GM12878 (cell line): ENCODE results near the gene NUP210. TPM values are rescaled to one million over a fixed set of nuclear protein-coding genes. Genes with fewer than 3 reads are reported as not detected.

ENCODE experiments used
- GATAD2B ChIP-seq: fragments of 450-650 bp; conservative IDR thresholded peaks from 2 replicates; pipeline ENCODE4 v1.6.1; 2017; ENCODE audit warnings: low read depth, mild to moderate bottlenecking, moderate library complexity
- ZNF217 ChIP-seq: fragments of 450-650 bp; IDR thresholded peaks from 2 replicates; pipeline ENCODE4 v1.6.1; 2017; ENCODE audit warnings: antibody characterized with exemption, mild to moderate bottlenecking
- polyA plus RNA-seq, 11 experiments: library from polyadenylated mRNA; depleted of rRNA in 4 of 11; unstranded in 6 of 11; stranded (reverse) in 5 of 11; fragments of >200 nt; fragmentation: Nextera tagmentation in 4 of 11; fragmentation: Illumina TruSeq in 1 of 11; extraction: Ambion mirVana in 4 of 11; extraction: Trizol in 1 of 11; gene quantifications; 1 replicate in 1 of 11; 2 replicates in 10 of 11; pipeline versions ENCODE4 v1.2.1 to v1.2.3, GENCODE V29; 2011 to 2016; ENCODE audit warnings: inconsistent platforms in 2 of 11, missing spikeins in 2 of 11, low read depth in 1 of 11
- total RNA-seq, 4 experiments: library from RNA; depleted of rRNA in 3 of 4; stranded (reverse); fragments of >200 nt in 3 of 4; fragmentation: Illumina TruSeq in 1 of 4; extraction: Trizol in 1 of 4; gene quantifications; 2 replicates each; pipeline versions ENCODE4 v1.2.1 to v1.2.3, GENCODE V29; 2013 to 2021
- TF ChIP-seq, protein P1 (sequence below): fragments of 450-650 bp; formaldehyde crosslinking; IDR thresholded peaks from 2 replicates; pipeline ENCODE4 v1.4.0; 2022; ENCODE audit warnings: mild to moderate bottlenecking, moderate library complexity
- TF ChIP-seq, protein P2 (sequence below): fragments of 450-650 bp; formaldehyde crosslinking; IDR thresholded peaks from 2 replicates; pipeline ENCODE4 v1.5.0; 2022; ENCODE audit warnings: mild to moderate bottlenecking, missing genetic modification characterization
- TF ChIP-seq, protein P3 (sequence below): IDR thresholded peaks from 2 replicates; pipeline ENCODE4 v1.6.1; 2012; ENCODE audit warnings: low read depth, low read length, improper control_type of control experiment

The NUP210 gene
- total and polyA plus RNA-seq, 10 of the 15 experiments (the other 5 are each of a cell fraction or from before 2014, with no cell fraction given) = 2.9 to 150 (median 76.0) TPM

DNA sequence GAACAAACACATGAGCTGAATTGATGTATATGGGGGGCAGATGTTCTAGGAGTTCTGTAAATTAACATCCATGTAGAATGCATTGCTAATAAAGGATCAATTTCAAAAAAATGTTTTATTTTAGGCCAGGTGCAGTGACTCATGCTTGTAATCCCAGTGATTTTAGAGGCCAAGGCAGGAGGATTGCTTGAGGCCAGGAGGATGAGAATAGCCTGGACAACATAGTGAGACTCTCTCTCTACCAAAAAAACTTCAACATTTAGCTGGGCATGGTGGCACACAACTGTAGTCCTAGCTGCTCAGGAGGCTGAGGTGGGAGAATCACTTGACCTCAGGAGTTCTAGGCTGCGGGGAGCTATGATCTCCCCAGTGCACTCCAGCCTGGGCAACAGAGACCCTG lies 6.5 kb upstream of the NUP210 start (continued):
- TF ChIP-seq, protein P1, sequence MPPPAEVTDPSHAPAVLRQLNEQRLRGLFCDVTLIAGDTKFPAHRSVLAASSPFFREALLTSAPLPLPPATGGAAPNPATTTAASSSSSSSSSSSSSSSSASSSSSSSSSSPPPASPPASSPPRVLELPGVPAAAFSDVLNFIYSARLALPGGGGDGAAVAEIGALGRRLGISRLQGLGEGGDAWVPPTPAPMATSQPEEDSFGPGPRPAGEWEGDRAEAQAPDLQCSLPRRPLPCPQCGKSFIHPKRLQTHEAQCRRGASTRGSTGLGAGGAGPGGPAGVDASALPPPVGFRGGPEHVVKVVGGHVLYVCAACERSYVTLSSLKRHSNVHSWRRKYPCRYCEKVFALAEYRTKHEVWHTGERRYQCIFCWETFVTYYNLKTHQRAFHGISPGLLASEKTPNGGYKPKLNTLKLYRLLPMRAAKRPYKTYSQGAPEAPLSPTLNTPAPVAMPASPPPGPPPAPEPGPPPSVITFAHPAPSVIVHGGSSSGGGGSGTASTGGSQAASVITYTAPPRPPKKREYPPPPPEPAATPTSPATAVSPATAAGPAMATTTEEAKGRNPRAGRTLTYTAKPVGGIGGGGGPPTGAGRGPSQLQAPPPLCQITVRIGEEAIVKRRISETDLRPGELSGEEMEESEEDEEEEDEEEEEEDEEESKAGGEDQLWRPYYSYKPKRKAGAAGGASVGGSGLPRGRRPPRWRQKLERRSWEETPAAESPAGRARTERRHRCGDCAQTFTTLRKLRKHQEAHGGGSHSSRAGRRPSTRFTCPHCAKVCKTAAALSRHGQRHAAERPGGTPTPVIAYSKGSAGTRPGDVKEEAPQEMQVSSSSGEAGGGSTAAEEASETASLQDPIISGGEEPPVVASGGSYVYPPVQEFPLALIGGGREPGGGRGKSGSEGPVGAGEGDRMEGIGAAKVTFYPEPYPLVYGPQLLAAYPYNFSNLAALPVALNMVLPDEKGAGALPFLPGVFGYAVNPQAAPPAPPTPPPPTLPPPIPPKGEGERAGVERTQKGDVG (CRISPR knock-in tag) = no peak
- TF ChIP-seq, protein P2, sequence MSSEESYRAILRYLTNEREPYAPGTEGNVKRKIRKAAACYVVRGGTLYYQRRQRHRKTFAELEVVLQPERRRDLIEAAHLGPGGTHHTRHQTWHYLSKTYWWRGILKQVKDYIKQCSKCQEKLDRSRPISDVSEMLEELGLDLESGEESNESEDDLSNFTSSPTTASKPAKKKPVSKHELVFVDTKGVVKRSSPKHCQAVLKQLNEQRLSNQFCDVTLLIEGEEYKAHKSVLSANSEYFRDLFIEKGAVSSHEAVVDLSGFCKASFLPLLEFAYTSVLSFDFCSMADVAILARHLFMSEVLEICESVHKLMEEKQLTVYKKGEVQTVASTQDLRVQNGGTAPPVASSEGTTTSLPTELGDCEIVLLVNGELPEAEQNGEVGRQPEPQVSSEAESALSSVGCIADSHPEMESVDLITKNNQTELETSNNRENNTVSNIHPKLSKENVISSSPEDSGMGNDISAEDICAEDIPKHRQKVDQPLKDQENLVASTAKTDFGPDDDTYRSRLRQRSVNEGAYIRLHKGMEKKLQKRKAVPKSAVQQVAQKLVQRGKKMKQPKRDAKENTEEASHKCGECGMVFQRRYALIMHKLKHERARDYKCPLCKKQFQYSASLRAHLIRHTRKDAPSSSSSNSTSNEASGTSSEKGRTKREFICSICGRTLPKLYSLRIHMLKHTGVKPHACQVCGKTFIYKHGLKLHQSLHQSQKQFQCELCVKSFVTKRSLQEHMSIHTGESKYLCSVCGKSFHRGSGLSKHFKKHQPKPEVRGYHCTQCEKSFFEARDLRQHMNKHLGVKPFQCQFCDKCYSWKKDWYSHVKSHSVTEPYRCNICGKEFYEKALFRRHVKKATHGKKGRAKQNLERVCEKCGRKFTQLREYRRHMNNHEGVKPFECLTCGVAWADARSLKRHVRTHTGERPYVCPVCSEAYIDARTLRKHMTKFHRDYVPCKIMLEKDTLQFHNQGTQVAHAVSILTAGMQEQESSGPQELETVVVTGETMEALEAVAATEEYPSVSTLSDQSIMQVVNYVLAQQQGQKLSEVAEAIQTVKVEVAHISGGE (CRISPR knock-in tag) = no peak
- TF ChIP-seq ZNF217 (no peak), GATAD2B (no peak)
- TF ChIP-seq, protein P3, sequence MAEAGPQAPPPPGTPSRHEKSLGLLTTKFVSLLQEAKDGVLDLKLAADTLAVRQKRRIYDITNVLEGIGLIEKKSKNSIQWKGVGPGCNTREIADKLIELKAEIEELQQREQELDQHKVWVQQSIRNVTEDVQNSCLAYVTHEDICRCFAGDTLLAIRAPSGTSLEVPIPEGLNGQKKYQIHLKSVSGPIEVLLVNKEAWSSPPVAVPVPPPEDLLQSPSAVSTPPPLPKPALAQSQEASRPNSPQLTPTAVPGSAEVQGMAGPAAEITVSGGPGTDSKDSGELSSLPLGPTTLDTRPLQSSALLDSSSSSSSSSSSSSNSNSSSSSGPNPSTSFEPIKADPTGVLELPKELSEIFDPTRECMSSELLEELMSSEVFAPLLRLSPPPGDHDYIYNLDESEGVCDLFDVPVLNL = no peak
